OCI-LY3 (cell line): ENCODE data around the gene TMED1.

Source experiments
- CTCF ChIP-seq: fragments of 200-600, 300-600 bp; sonication (generic); IDR thresholded peaks from 2 replicates; pipeline ENCODE4 v1.5.1; 2014; ENCODE audit warnings: antibody characterized with exemption, low read length, low read depth
- EZH2phosphoT487 ChIP-seq: fragments of 200-600 bp; shearing (Covaris generic); IDR thresholded peaks from 2 replicates; pipeline ENCODE4 v1.6.1; 2018; ENCODE audit warnings: antibody characterized with exemption, mixed run types, low read depth

GRCh38 chr19:10872546-10873107 is 36.6 kb upstream of the TMED1 start:
- TF ChIP-seq CTCF (no peak), EZH2phosphoT487 (no peak)
